OCI-LY1 (cell line): ENCODE measurements around the gene NDUFS8.

Experiments used
- EZH2 ChIP-seq: fragments of 200-600 bp; sonication (generic), shearing (Covaris generic); IDR thresholded peaks from 2 replicates; pipeline ENCODE4 v1.8.0; 2017; ENCODE audit warnings: borderline replicate concordance, mixed run types, mild to moderate bottlenecking, antibody characterized with exemption, low read length, moderate library complexity, mixed read lengths
- TF ChIP-seq, protein P1 (sequence below): fragments of 200-600 bp; sonication (generic), shearing (Covaris generic); IDR thresholded peaks from 2 replicates; pipeline ENCODE4 v1.5.1; 2017; ENCODE audit warnings: mild to moderate bottlenecking, antibody characterized with exemption, low read length, moderate library complexity, mixed read lengths

DNA sequence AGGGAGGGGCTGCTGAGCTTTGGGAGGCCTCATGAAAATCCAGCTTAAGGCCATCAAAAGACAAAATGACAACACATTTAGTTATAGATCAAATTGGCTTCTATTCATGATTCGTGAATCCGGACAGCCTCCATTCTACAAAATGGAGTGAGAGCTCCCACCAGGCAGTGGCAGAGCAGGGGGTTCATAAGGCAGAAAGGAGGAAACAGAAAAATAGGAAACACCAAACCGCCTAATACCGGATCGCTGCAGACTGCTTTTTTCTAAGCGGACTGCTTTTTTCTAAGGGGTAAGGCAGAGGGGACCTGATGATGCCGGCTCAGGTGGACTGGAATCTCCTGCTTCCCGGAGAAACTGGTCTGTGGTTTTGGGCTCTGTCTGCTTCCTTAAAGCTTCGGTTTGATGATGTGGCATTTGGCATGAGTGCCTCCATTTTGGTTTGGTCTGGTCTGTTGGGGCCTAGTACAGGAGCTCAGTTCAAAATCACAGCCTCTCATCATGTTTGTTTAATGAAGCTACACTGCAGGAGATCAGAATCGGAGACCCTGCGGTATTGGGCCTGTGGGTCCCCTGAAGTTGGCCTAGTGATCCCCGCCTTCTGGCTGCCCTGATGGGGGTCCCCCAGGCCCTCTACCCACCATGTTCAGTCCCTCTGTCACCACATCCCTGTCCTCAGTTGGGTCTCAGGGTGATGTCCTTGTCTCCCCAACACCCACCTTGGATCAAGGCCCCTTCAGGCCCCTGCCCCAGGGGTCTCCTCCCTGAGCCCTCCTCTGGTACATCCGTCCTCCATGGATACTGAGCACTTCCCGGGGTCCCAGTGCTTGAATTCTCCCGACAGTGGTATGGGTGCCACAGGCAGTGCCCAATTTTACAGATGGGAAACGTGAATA, 19.2 kb upstream of the NDUFS8 start:
- TF ChIP-seq, protein P1, sequence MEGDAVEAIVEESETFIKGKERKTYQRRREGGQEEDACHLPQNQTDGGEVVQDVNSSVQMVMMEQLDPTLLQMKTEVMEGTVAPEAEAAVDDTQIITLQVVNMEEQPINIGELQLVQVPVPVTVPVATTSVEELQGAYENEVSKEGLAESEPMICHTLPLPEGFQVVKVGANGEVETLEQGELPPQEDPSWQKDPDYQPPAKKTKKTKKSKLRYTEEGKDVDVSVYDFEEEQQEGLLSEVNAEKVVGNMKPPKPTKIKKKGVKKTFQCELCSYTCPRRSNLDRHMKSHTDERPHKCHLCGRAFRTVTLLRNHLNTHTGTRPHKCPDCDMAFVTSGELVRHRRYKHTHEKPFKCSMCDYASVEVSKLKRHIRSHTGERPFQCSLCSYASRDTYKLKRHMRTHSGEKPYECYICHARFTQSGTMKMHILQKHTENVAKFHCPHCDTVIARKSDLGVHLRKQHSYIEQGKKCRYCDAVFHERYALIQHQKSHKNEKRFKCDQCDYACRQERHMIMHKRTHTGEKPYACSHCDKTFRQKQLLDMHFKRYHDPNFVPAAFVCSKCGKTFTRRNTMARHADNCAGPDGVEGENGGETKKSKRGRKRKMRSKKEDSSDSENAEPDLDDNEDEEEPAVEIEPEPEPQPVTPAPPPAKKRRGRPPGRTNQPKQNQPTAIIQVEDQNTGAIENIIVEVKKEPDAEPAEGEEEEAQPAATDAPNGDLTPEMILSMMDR: no peak
- TF ChIP-seq EZH2: no peak
